Right lobe of liver (tissue), 4 donors: Measurements from ENCODE around the gene EEF1AKMT1.

Experiments
- POLR2A ChIP-seq: fragments of 450-650 bp; IDR thresholded peaks from one replicate; pipeline ENCODE4 v1.6.1; 2017; ENCODE audit warnings: antibody characterized with exemption, mild to moderate bottlenecking
- TF ChIP-seq, protein P1 (sequence below), 4 donors: fragments of 200-600 bp in 3 of 4; fragments of 450-650 bp in 1 of 4; IDR thresholded peaks; one replicate each; pipeline versions ENCODE4 v1.5.1 to v1.8.0; 2016 to 2022; ENCODE audit warnings: antibody characterized with exemption in 4 of 4, mild to moderate bottlenecking in 2 of 4
- donor health status: DM: no; HTN: no; CAD: no.
- donor health status: DM: no; HTN: no; CAD: no.
- donor health status: DM: no; HTN: yes; CAD: no.

DNA sequence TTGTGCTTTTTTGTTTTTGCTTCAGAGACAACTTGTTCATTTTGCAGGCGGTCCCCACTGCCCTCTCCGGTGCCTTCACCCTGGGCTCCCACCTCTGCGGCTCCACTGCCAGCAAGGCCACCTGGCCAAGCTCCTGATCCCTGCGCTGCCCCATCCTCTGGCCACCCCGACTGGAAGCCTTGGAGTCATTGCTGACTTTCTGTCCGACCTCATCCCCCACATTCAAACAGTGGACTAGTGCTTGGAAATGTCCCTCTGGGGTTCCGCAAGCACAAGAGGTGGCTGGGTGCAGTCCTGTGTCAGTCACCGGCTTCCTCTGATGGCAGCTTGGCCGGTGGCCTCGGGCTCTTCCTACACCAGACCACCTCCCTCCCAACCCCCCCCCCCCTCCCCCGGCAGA, 53.3 kb downstream of the EEF1AKMT1 start:
- TF ChIP-seq, protein P1, sequence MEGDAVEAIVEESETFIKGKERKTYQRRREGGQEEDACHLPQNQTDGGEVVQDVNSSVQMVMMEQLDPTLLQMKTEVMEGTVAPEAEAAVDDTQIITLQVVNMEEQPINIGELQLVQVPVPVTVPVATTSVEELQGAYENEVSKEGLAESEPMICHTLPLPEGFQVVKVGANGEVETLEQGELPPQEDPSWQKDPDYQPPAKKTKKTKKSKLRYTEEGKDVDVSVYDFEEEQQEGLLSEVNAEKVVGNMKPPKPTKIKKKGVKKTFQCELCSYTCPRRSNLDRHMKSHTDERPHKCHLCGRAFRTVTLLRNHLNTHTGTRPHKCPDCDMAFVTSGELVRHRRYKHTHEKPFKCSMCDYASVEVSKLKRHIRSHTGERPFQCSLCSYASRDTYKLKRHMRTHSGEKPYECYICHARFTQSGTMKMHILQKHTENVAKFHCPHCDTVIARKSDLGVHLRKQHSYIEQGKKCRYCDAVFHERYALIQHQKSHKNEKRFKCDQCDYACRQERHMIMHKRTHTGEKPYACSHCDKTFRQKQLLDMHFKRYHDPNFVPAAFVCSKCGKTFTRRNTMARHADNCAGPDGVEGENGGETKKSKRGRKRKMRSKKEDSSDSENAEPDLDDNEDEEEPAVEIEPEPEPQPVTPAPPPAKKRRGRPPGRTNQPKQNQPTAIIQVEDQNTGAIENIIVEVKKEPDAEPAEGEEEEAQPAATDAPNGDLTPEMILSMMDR (IDR thresholded peaks at IDR 0.05), result no peak
- no peak for TF ChIP-seq POLR2A
